Neural progenitor cell (in vitro differentiated cells): ENCODE measurements around the gene ITM2C. TPM values are rescaled to one million over a fixed set of nuclear protein-coding genes. Genes with fewer than 3 reads are reported as not detected.

Experiments
- DNase-seq: peaks from one replicate; pipeline ENCODE4 v3.0.0-alpha.2; 2016; ENCODE audit warnings: low spot score
- H2AFZ ChIP-seq: fragments of 200-600 bp; sonication (generic); replicated peaks from 2 replicates; pipeline ENCODE4 v1.6.1; 2016; ENCODE audit warnings: antibody characterized with exemption
- H3F3A ChIP-seq: fragments of 200-600 bp; sonication (generic); 2 replicates; pipeline ENCODE4 v1.6.1; 2016; ENCODE audit warnings: antibody characterized with exemption, low read depth
- H3K27ac ChIP-seq: fragments of 200-600 bp; sonication (generic); 2 replicates; pipeline ENCODE4 v1.5.1; 2016; ENCODE audit warnings: mild to moderate bottlenecking
- H3K27me3 ChIP-seq: fragments of 200-600 bp; sonication (generic); 2 replicates; pipeline ENCODE4 v1.6.1; 2016; ENCODE audit warnings: mild to moderate bottlenecking, moderate library complexity
- H3K36me3 ChIP-seq: fragments of 200-600 bp; sonication (generic); 2 replicates; pipeline ENCODE4 v1.5.1; 2016
- H3K4me1 ChIP-seq: fragments of 200-600 bp; sonication (generic); 2 replicates; pipeline ENCODE4 v1.6.1; 2016; ENCODE audit warnings: mixed run types
- H3K4me2 ChIP-seq: fragments of 200-600 bp; sonication (generic); 2 replicates; pipeline ENCODE4 v1.6.1; 2016
- H3K4me3 ChIP-seq: fragments of 200-600 bp; sonication (generic); 2 replicates; pipeline ENCODE4 v1.5.1; 2016
- H3K79me2 ChIP-seq: fragments of 200-600 bp; sonication (generic); 2 replicates; pipeline ENCODE4 v1.6.1; 2016; ENCODE audit warnings: low read depth
- H3K9ac ChIP-seq: fragments of 200-600 bp; sonication (generic); 2 replicates; pipeline ENCODE4 v1.6.1; 2016
- H3K9me3 ChIP-seq: fragments of 200-600 bp; sonication (generic); 2 replicates; pipeline ENCODE4 v1.5.1; 2016; ENCODE audit warnings: low read depth
- H4K20me1 ChIP-seq: fragments of 200-600 bp; sonication (generic); 2 replicates; pipeline ENCODE4 v1.6.1; 2016; ENCODE audit warnings: low read depth
- H3K27ac Mint-ChIP-seq: 3 replicates; pipeline ENCODE4 v1.8.0; 2021; ENCODE audit warnings: mixed read lengths
- H3K27me3 Mint-ChIP-seq: 2 replicates; pipeline ENCODE4 v1.8.0; 2022; ENCODE audit warnings: low read depth, mild to moderate bottlenecking, inconsistent platforms, moderate library complexity, mixed read lengths; ENCODE audit not compliant: insufficient read depth
- H3K36me3 Mint-ChIP-seq: 3 replicates; pipeline ENCODE4 v1.8.0; 2021; ENCODE audit warnings: mixed read lengths
- H3K4me1 Mint-ChIP-seq: 3 replicates; pipeline ENCODE4 v1.8.0; 2021; ENCODE audit warnings: mixed read lengths
- H3K4me3 Mint-ChIP-seq: 3 replicates; pipeline ENCODE4 v1.8.0; 2021; ENCODE audit warnings: mild to moderate bottlenecking, moderate library complexity, mixed read lengths
- H3K9me3 Mint-ChIP-seq: 3 replicates; pipeline ENCODE4 v1.8.0; 2020; ENCODE audit warnings: mixed read lengths
- EZH2 ChIP-seq: fragments of 200-600 bp; sonication (generic); IDR thresholded peaks from 2 replicates; pipeline ENCODE4 v1.6.1; 2017; ENCODE audit warnings: antibody characterized with exemption, mild to moderate bottlenecking, moderate library complexity
- EZH2phosphoT487 ChIP-seq: fragments of 200-600 bp; sonication (generic); IDR thresholded peaks from 2 replicates; pipeline ENCODE4 v1.6.1; 2017; ENCODE audit warnings: antibody characterized with exemption
- total RNA-seq: library from RNA; depleted of rRNA; stranded (reverse); fragments of >200 nt; gene quantifications from 2 replicates; pipeline ENCODE4 v1.2.3, GENCODE V29; 2015; ENCODE audit warnings: low replicate concordance
- TF ChIP-seq, protein P1 (sequence below): fragments of 200-600 bp; sonication (generic); IDR thresholded peaks from 2 replicates; pipeline ENCODE4 v1.5.1; 2017; ENCODE audit warnings: antibody characterized with exemption, mild to moderate bottlenecking

ITM2C gene
- total RNA-seq, 1 donor from 2014 or later, result 84.6 TPM

DNA sequence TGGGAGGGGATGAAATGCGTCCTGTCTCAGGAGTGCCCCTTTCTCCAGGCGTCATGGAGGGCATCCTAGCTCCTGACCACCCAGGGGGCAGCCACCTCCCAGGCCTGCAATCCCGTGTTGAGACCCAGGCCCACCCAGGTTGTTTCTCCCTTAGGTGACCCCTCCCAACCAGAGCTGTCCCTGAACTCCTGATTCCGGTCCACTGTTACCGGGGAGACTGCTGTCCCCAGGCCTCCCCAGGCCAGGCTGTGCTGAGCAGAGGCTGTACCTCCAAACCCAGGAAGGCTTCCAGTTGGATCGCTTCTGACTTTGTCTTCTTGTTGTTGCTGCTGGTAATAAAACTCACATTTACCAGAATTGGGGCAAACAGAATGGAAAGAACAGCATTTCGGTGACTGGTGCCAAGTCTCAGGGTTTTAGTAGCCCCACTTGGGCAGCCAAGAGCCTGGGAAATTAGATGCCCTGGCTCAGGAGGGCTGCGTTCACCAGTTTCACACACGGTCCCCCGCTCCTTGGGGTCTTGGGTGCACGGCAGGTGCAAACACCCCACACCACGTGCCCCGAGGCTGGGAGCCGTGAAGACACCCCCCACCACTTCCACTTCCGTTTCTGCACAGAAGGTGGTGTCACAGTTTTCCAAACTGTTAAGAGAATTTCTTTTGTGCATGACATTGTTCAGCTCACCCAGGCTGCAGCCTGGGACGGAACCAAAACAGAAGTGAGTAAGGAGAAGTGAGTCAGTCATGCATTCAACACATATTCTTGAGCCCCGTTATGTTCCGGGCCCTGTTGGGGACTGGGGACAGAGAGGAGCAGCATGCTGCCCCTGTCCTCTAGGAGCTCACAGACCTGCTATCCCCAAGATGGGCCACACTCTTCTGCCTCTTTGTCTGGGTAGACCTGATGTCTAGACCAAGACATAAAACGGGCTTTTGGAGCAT lies 29.4 kb downstream of the ITM2C start:
- Histone ChIP-seq H3K27ac (no peak overlapping the region), H3K79me2 (no peaks in the 10 kb centered on the region), H3K36me3 (no peaks in the 10 kb centered on the region), H4K20me1 (no peaks in the 10 kb centered on the region), H3K4me2 (no peak overlapping the region), H3F3A (no peaks in the 10 kb centered on the region), H3K27me3 (no peaks in the 10 kb centered on the region), H3K4me3 (no peak overlapping the region), H2AFZ (no peak overlapping the region), H3K4me1 (peaks cover 16% of the 10 kb centered on the region), H3K9me3 (no peaks in the 10 kb centered on the region), H3K9ac (no peak overlapping the region)
- H3K4me3 Mint-ChIP-seq, result no peak overlapping the region
- peak overlapping the region; percentile 44 for H3K27ac Mint-ChIP-seq
- peaks cover under 1% of the 10 kb centered on the region for H3K36me3 Mint-ChIP-seq
- peaks cover 62% of the 10 kb centered on the region for H3K4me1 Mint-ChIP-seq
- H3K27me3 Mint-ChIP-seq, result no peaks in the 10 kb centered on the region
- TF ChIP-seq EZH2 (no peak), EZH2phosphoT487 (no peak)
- TF ChIP-seq, protein P1, sequence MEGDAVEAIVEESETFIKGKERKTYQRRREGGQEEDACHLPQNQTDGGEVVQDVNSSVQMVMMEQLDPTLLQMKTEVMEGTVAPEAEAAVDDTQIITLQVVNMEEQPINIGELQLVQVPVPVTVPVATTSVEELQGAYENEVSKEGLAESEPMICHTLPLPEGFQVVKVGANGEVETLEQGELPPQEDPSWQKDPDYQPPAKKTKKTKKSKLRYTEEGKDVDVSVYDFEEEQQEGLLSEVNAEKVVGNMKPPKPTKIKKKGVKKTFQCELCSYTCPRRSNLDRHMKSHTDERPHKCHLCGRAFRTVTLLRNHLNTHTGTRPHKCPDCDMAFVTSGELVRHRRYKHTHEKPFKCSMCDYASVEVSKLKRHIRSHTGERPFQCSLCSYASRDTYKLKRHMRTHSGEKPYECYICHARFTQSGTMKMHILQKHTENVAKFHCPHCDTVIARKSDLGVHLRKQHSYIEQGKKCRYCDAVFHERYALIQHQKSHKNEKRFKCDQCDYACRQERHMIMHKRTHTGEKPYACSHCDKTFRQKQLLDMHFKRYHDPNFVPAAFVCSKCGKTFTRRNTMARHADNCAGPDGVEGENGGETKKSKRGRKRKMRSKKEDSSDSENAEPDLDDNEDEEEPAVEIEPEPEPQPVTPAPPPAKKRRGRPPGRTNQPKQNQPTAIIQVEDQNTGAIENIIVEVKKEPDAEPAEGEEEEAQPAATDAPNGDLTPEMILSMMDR, result no peak
- peak; percentile 33 for DNase-seq
- peaks cover 1% of the 10 kb centered on the region for H3K9me3 Mint-ChIP-seq

DNA sequence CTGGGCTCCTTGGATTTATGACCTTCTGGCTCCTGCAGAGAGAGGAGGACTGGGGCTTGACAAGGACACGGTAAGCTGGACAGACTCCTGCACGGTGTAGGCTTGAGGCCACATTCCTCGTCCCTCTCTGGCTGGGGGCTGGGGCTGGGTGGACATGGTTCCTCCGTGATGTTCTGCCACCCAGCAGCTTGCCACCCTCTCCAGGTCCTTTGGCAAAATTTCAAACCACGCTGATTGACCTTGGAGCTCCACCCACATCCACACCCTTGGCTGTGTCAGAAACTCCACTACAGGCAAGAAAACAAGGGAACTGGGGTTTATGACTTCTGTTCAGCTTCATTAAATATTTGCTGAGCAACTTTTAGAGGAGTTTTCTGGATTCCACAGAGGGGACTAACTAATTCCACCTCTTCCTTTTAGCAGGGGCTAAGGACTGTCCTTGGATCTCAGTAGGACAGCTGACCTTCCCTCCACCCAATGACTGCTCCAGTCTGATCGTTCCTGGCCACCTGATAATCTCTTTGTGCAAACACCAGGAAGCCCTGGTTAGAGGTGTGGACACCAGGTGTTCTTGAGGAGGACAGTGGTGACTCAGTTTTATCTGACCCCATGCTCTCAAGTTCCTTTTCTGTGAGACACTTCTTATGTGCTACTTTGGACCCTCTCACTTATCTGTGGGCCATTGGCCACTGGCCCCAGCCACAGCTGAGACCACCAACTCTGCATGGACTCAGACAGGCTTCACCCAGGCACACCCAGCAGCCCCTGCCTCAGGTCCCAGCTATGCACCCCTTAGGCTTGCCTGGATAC lies 31.0 kb downstream of the ITM2C start:
- Histone ChIP-seq H3K27ac (no peak overlapping the region), H3K27me3 (no peaks in the 10 kb centered on the region), H3K4me3 (no peak overlapping the region), H4K20me1 (no peaks in the 10 kb centered on the region), H3K9me3 (no peaks in the 10 kb centered on the region), H3K4me2 (no peak overlapping the region), H3F3A (no peaks in the 10 kb centered on the region), H3K9ac (no peak overlapping the region), H3K79me2 (no peaks in the 10 kb centered on the region), H3K36me3 (no peaks in the 10 kb centered on the region), H2AFZ (no peak overlapping the region), H3K4me1 (peaks cover 21% of the 10 kb centered on the region)
- TF ChIP-seq EZH2, result no peak
- TF ChIP-seq EZH2phosphoT487, result no peak
- TF ChIP-seq, protein P1, result no peak
- Mint-ChIP-seq H3K27me3 (no peaks in the 10 kb centered on the region), H3K4me3 (no peak overlapping the region), H3K36me3 (no peaks in the 10 kb centered on the region), H3K4me1 (peaks cover 61% of the 10 kb centered on the region), H3K27ac (peak overlapping the region; percentile 82), H3K9me3 (no peaks in the 10 kb centered on the region)
- DNase-seq, result no peak

DNA sequence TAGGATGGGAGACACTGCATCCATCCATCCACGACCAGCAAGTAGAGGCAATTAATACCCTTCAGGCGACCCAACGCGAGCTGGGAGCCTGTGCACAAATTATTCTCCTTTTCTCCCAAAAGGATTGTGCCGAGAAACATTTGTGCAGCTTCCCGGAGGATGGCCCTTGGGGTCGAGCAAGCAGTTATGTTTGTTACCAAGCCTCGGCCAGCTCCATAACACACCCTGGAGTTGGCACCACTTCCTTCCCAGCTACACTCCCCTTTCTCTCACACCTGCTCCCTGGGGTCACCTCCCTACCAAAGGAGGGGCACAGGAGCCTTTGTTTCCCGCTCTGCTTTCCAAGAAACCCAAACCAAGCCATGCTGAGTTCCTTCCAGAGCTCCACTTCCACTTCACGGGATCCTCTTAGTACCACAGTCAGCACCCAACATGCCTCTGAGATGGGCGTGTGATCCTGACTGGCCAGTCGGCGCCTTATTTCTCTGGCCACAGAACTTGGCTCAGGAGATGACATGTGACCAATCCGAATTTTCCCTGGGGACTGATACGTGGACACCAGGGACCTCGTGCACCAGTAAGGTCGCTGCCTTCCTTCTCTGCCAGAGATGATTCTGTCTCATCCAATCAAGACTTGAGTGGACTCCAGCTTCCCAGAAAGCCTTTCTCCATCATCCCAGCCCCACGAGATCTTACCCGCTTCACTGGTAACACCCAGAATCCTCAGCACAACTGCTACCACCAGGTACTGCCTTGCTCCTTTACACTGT lies 31.8 kb downstream of the ITM2C start:
- H3K4me3 ChIP-seq, result no peak overlapping the region
- no peak overlapping the region for H3K4me2 ChIP-seq
- H3F3A ChIP-seq, result no peaks in the 10 kb centered on the region
- no peak for DNase-seq
- H3K9ac ChIP-seq, result no peak overlapping the region
- Mint-ChIP-seq H3K9me3 (no peaks in the 10 kb centered on the region), H3K27ac (peak overlapping the region; percentile 57), H3K36me3 (no peaks in the 10 kb centered on the region), H3K4me3 (no peak overlapping the region), H3K4me1 (peaks cover 55% of the 10 kb centered on the region), H3K27me3 (peaks cover 3% of the 10 kb centered on the region)
- H4K20me1 ChIP-seq, result no peaks in the 10 kb centered on the region
- no peaks in the 10 kb centered on the region for H3K36me3 ChIP-seq
- H3K9me3 ChIP-seq, result no peaks in the 10 kb centered on the region
- H3K4me1 ChIP-seq, result peaks cover 21% of the 10 kb centered on the region
- no peaks in the 10 kb centered on the region for H3K79me2 ChIP-seq
- TF ChIP-seq, protein P1, result no peak
- no peak overlapping the region for H2AFZ ChIP-seq
- H3K27ac ChIP-seq, result no peak overlapping the region
- H3K27me3 ChIP-seq, result no peaks in the 10 kb centered on the region
